HG02938 (cell line): ENCODE measurements around the gene STX1B.
A peak's percentile ranks its signal among the peaks of the same experiment; 100 is the strongest.

ENCODE experiments used
- ATAC-seq: cut with Tn5 transposase; IDR thresholded peaks from one replicate; pipeline ENCODE4 v1.9.1; 2021; ENCODE audit warnings: mild to moderate bottlenecking, moderate library complexity; ENCODE audit not compliant: unreplicated experiment

STX1B gene

GRCh38 chr16:30980023-30980371 lies 30.4 kb downstream of the STX1B start:
- ATAC-seq: no peak

DNA sequence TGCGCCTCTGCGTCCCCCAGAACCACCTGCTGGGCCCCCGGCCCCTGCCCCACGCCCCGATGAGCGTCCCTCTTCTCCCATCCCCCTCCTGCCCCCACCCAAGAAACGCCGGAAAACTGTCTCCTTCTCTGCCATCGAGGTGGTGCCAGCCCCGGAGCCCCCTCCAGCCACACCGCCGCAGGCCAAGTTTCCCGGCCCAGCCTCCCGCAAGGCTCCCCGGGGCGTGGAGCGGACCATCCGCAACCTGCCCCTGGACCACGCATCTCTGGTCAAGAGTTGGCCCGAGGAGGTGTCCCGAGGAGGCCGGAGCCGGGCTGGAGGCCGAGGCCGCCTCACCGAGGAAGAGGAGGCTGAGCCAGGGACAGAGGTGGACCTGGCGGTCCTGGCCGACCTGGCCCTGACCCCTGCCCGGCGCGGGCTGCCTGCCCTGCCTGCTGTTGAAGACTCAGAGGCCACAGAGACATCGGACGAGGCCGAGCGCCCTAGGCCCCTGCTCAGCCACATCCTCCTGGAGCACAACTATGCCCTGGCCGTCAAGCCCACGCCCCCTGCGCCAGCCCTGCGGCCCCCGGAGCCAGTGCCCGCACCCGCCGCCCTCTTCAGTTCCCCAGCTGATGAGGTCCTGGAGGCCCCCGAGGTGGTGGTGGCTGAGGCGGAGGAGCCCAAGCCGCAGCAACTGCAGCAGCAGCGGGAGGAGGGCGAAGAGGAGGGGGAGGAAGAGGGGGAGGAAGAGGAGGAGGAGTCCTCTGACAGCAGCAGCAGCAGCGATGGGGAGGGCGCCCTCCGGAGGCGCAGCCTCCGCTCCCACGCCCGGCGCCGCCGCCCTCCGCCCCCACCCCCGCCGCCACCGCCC lies 31.0 kb downstream of the STX1B start:
- no peak for ATAC-seq

- ATAC-seq: no peak
Measured at GRCh38 chr16:30977502-30977901, 32.9 kb downstream of the STX1B start.

DNA sequence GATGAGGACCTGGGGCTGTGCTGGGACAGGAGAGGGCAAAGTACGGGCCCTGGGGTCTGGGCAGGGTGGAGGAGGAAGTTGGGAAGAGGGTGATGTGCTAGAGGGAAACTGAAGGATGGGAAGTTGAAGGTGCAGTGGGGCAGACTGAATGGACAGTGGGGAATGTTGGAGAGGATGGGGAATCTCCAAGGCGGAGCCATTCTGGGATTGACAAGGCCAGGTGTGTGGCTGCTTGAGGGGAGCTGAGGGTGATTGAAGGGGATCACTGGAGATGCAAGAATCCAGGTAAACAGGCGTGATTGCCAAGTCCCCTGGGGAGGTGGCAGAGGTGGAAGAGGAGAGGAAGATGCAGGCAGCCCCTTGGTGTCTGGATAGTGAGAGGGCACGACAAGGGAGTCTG lies 34.0 kb downstream of the STX1B start:
- ATAC-seq: no peak

DNA sequence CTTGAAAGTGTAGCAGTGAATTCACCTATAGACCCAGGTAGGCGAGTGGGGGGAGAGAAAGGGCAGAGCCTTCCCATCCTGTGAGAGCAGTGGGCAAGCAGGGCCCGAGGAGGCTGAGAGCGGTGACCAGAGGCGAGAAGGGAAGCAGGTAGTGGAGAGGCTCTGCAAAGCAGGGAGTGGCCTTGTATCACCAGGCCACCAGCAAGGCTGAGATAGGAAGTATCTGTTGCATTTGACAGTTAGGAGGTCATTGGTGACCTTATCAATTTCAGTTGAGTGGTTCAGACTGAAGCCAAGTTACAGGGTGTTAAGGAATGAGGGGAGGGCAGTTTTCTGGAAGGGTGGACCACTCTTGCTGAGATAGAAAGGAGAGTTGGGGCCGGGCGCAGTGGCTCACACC lies 36.1 kb downstream of the STX1B start:
- ATAC-seq: no peak

DNA sequence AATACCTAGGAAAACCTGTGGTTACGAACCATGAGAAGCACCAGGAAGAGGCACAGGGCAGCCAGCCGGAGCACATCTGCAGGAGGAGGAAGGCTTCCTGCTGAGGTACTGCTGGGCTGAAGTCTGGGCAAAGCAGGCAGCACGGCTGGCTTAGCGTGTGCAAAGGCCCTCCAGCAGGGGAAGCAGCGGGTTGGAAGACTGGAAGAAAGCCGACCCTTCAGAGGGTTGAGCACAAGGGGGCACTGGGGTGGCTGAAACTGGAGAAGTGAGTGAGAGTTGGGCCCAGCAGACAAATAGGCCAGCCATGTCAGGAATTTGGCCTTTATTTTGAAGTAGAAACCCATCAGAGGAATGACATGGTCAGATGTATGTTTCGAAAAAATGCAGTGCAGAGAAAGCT lies 37.6 kb downstream of the STX1B start:
- no peak for ATAC-seq

DNA sequence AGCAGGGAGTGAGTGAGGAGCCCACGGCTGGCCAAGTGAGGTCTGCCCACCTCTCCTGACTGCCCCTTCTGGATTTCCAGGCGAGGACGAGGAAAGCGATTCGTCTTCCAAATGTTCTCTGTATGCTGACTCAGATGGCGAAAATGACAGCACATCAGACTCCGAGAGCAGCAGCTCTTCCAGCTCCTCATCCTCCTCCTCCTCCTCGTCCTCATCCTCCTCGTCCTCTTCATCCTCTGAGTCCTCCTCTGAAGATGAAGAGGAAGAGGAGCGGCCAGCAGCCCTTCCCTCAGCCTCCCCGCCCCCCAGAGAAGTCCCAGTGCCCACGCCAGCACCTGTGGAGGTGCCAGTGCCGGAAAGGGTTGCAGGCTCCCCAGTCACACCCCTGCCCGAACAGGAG lies 39.1 kb downstream of the STX1B start:
- no peak for ATAC-seq

GRCh38 chr16:30969246-30969842 lies 41.1 kb downstream of the STX1B start:
- ATAC-seq: no peak

DNA sequence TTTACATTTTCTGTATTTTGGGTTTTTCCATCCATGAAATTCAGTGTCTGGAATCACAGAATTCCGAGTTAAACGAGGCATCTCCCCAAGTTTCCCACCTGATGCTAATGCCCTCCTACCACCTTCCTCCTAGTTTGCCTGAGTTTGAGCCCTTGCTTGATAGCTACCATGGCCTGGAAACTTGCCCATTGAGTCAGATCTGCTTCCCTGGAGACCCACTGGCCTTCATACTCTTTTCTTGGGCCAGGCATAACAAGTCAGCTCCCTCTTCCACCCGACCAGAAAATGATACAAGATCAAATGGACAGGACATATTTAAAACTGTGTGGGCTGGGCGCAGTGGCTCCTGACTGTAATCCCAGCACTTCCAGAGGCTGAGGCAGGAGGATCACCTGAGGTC lies 42.6 kb downstream of the STX1B start:
- ATAC-seq: no peak

DNA sequence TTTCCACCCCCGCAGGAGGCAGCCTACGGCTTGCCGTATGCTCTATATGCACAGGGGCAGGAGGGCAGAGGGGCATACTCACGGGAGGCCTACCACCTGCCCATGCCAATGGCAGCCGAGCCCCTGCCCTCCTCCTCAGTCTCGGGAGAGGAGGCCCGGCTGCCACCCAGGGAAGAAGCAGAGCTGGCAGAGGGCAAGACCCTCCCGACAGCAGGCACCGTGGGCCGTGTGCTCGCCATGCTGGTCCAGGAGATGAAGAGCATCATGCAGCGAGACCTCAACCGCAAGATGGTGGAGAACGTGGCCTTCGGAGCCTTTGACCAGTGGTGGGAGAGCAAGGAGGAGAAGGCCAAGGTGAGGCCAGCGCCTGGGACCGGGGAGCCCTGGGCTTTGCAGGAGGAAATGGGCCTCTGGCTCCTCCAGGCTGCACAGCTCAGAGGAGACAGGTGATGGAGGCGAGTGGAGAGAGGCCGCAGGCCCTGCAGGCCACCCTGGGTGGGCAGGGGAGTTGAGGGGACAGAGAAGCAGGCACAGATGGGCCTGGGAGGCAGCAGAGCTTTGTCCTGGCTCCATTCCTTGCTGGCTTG lies 44.3 kb downstream of the STX1B start:
- no peak for ATAC-seq

DNA sequence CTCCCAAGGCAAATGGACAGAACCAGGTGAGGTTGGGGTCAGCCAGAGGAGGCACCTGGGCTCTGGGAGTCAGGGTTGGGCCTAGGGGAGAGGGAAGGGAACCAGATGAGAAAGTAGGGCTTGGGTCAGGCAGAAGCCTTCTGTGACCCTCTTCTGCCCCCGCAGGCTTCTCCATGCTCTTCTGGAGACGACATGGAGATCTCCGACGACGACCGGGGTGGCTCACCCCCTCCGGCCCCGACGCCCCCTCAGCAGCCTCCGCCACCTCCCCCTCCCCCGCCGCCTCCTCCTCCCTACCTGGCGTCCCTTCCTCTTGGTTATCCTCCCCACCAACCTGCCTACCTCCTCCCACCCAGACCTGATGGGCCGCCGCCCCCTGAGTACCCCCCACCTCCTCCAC lies 45.0 kb downstream of the STX1B start:
- ATAC-seq: no peak

- no peak for ATAC-seq
Measured at GRCh38 chr16:30964574-30965226, 45.7 kb downstream of the STX1B start.

DNA sequence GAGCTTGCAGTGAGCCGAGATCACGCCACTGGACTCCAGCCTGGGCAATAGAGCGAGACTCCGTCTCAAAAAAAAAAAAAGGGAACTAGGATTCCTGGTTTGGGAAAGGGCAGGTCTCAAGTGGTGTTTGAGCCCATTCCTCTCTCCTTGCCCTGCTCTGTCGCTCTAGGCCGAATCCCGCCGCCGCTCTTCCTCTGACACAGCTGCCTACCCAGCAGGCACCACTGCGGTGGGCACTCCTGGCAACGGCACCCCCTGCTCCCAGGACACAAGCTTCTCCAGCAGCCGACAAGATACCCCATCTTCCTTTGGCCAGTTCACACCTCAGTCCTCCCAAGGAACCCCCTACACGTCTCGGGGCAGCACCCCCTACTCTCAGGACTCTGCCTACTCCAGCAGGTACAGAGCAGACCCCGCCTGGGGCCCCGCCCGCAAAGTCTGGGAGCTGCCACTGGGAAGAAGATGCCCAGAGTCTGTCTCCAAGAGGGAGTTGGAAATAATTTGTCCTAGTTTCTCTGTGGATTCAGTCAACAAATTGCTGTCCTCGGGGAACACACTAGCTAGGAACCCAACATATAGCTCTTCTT lies 46.4 kb downstream of the STX1B start:
- no peak for ATAC-seq

- ATAC-seq: no peak
Measured at GRCh38 chr16:30961384-30961783, 49.1 kb downstream of the STX1B start.

DNA sequence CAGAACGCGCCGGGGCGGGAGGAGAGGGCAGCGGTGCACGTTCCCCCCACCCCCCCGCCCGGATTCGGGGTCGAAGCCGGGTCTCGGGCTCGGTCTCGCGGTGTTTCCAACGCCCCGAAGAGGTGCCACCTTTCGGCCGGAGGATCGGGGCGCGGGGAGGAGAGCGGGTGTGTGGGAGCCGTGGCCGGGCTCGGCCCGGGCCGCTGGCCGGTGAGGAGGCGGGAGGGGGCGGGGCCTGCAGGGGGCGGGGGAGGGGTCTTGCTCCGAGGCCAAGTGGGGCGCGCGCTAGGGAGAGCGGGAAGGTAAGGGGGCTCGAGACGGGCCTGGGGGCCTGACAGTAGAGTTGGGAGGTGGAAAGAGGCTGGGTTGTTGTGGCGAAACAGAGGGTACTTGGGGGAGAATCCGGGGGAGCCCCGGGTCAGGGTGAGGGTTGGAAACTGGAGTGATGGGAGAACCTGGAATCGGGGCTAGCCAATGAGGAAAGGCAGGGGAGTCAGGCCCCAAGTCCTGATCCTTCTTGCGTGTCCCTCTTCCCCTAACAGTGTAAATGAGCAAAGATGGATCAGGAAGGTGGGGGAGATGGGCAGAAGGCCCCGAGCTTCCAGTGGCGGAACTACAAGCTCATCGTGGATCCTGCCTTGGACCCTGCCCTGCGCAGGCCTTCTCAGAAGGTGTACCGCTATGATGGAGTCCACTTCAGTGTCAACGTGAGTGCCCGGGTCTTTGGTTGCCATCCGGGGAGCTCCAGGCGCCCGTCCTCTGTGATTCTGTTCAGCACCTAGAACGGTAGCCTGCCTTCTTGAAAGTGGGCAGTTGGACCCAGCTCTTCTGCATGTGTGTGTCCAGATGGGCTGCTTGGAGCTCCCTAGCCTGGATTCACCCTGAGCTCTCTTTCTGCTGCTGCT lies 52.0 kb downstream of the STX1B start:
- ATAC-seq: peak; percentile 11

DNA sequence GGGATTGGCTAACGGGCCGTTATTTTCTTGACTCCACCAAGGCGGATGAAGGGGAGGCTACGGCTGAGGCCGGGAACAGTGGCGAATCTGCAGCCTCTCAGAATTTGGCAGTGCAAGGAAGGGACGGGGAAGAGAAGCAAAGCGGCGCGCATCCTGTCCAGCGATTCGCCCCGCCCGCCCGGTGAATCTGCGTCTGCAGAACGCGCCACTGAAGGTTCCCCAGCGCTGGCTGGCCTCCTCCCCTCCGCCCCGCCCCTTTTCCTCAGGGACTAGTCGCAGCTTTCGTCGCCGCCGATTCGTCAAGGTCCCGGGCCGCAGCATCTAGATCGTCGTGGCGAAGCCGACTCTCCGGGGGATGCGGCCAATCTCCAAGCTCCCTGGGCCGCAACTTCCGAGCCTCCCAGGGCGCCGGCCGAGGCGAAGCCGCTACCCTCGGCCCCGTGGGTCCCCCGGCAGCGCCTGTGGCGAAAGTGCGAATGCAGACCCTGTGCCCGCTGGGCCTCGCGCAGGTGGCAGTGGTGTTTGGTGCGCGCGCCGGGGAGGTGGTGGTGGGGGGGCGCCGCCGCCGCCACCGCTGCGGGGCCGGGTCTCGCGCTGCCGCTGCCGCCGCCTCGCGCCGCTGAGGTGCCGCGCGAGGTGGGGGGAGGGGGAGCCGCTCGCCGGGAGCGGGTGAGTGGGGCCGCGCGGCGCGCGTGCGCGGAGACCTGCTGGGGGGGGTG lies 52.8 kb downstream of the STX1B start, which contains the start of gene SETD1A:
SETD1A (plus strand) TSS at position 299 of the 719 bp plus-strand sequence. CDS start 978 bp downstream, outside the sequence.
- ATAC-seq: peak; percentile 76

DNA sequence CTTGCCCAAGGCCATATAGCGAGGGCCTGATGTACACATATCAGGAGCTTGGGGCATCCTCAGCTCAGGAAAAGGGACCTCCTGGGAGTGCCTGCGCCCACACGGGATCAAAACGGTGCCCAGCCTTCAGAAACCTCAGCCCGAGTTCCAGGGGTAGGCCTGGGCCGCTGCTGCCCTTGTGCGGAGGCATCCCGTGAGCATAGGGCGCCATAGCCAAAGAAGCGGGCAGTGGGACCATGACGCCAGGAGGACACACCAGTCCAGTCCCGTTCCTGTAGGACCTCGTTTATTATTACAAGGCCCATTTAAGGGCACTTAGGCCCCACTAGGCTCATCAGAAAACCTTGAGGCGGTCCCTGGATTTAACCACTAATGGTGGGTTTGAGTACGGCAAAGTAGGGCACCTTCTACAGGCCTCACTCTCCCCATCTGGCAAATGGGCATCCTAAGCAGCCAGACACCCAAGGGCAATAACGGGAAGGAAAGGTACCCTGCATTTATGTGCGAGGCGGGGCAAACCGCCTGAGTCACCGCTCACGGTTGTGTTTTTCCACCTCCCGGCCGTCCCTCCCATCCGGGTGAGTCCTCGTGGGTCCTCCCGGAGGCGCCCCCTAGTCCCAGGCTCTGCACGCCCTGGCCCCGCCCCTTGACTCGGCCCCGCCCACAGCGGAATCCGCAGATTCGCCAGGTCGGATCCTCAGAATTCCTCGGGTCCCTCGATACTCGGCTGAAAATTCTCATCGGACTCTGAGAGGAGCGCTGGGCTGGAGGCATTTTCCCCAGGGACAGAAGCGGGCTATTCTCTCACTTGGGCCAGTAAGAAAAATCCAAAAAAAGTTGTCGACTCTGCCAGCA lies 53.6 kb downstream of the STX1B start:
- no peak for ATAC-seq

DNA sequence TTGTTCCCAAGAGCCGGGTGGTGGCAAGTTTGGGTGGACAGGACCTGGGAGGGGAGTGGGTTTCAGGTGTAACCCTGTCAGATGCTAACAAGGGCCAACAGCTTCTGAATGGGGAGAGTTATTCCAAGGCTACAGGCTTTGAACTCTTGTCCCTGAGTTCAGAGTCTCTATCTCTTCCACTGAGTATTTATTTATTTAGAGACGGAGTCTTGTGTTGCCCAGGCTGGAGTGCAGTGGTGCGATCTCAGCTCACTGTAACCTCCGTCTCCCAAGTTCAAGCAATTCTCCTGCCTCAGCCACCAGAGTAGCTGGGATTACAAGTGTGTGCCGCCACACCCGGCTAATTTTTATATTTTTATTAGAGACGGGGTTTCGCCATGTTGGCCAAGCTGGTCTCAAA lies 55.4 kb downstream of the STX1B start:
- ATAC-seq: no peak
